Panc1 (cell line): ENCODE results near the gene RSPH4A. TPM values are rescaled to one million over a fixed set of nuclear protein-coding genes. Genes with fewer than 3 reads are reported as not detected.

Source experiments
- ATAC-seq: fragments of 200-7000 bp; cut with Tn5 transposase; 2 replicates; pipeline ENCODE4 v1.9.1; 2020; ENCODE audit warnings: mild to moderate bottlenecking, moderate library complexity
- BruUV-seq: library from RNA; stranded (reverse); fragments of 400-500 nt; replicated peaks from 2 replicates; lab custom pipeline; 2021; lab: Mats Ljungman, UMichigan
- CTCF ChIA-PET: fragments of 300-600 bp; sonication (Branson Sonifier 250); formaldehyde crosslinking; loops from one replicate; lab custom pipeline; 2022; ENCODE audit warnings: antibody characterized with exemption; lab: Charles Lee
- POLR2A ChIA-PET: fragments of 300-600 bp; sonication (Branson Sonifier 250); formaldehyde crosslinking; loops from one replicate; lab custom pipeline; 2022; ENCODE audit warnings: antibody characterized with exemption; lab: Charles Lee
- DNase-seq: peaks from one replicate; pipeline ENCODE4 v3.0.0-alpha.2; 2010; ENCODE audit warnings: low read depth, low spot score
- H3K27ac ChIP-seq: 2 replicates; pipeline ENCODE4 v1.5.1; 2011; ENCODE audit warnings: mild to moderate bottlenecking, low read length, inconsistent platforms
- H3K27me3 ChIP-seq: fragments of 200-500 bp; sonication (Bioruptor generic); 2 replicates; pipeline ENCODE4 v1.6.0; 2014; ENCODE audit warnings: low read length, inconsistent platforms; ENCODE audit not compliant: control insufficient read depth, insufficient read depth
- H3K36me3 ChIP-seq: fragments of 200-500 bp; sonication (Bioruptor generic); 2 replicates; pipeline ENCODE4 v1.5.1; 2014; ENCODE audit warnings: inconsistent platforms, mild to moderate bottlenecking, low read length, moderate library complexity; ENCODE audit not compliant: control insufficient read depth, insufficient read depth
- H3K4me1 ChIP-seq: 2 replicates; pipeline ENCODE4 v1.5.1; 2011; ENCODE audit warnings: inconsistent platforms, mild to moderate bottlenecking, low read length, moderate library complexity; ENCODE audit not compliant: control insufficient read depth, insufficient read depth
- H3K4me3 ChIP-seq, 2 experiments: 2 replicates each; pipeline ENCODE4 v1.5.1; 2011 to 2012; ENCODE audit warnings: low read depth in 2 of 2, low read length in 2 of 2, mild to moderate bottlenecking in 2 of 2, inconsistent platforms in 1 of 2, moderate library complexity in 1 of 2
- H3K9me3 ChIP-seq: fragments of 200-500 bp; sonication (Bioruptor generic); 2 replicates; pipeline ENCODE4 v1.5.1; 2014; ENCODE audit warnings: low read depth, mild to moderate bottlenecking, inconsistent platforms, low read length, moderate library complexity; ENCODE audit not compliant: control insufficient read depth, insufficient read depth
- CTCF ChIP-seq: fragments of 450-650 bp; IDR thresholded peaks from 2 replicates; pipeline ENCODE4 v1.5.1; 2017; ENCODE audit warnings: mild to moderate bottlenecking
- POLR2AphosphoS5 ChIP-seq: IDR thresholded peaks from 2 replicates; pipeline ENCODE4 v1.6.1; 2012; ENCODE audit warnings: mild to moderate bottlenecking, low read depth, low read length, moderate library complexity
- SIN3A ChIP-seq: IDR thresholded peaks from 2 replicates; pipeline ENCODE4 v1.6.1; 2012; ENCODE audit warnings: low read depth, mild to moderate bottlenecking, low read length, moderate library complexity, borderline replicate concordance; ENCODE audit not compliant: insufficient read depth
- TCF7L2 ChIP-seq: IDR thresholded peaks from 2 replicates; pipeline ENCODE4 v1.6.1; 2011; ENCODE audit warnings: mild to moderate bottlenecking, low read depth, low read length, inconsistent platforms
- in situ Hi-C: cut with HindIII; loops from 2 replicates; pipeline ENCODE4 v1.10.0; 2016; ENCODE audit warnings: low sequenced_read_pairs, low pct_unique_long_range_greater_than_20kb
- intact Hi-C: fragments of 100-400 bp; cut with micrococcal nuclease; formaldehyde crosslinking; loops from one replicate; pipeline ENCODE4 v1.10.0; 2022; ENCODE audit not compliant: unreplicated experiment
- total RNA-seq: library from RNA; stranded (reverse); gene quantifications from one replicate; pipeline ENCODE4 v1.2.1, GENCODE V29; 2021; ENCODE audit not compliant: unreplicated experiment
- TF ChIP-seq, protein P1 (sequence below), 2 experiments: IDR thresholded peaks; 2 replicates each; pipeline ENCODE4 v1.6.1; 2011 to 2012; ENCODE audit warnings: low read depth in 2 of 2, control low read depth in 1 of 2, low read length in 1 of 2, mild to moderate bottlenecking in 1 of 2, moderate library complexity in 1 of 2; ENCODE audit not compliant: insufficient read depth in 1 of 2

RSPH4A gene
- total RNA-seq, 1 experiment from 2014 or later = 0.44 TPM

DNA sequence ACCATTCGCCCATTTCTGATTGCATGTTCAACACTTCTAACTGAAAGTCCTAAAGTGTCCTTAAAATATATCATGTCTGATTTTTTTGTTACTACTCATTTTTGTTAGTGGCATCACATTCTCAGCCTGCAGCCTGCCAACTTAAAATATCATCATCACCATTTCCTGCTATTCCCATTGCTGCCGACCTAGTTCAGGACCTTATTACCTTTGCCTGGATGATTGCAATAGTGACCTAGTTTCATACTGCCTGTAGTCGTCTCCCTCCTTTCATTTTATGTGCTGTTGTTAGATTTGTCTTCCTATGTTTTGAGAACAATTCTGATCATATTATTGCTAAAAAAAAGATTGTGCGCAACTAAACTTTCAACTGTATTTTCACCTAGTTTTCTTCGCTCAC, 38.8 kb upstream of the RSPH4A start:
- ATAC-seq = no peak
- H3K36me3 ChIP-seq = peaks cover 31% of the 10 kb centered on the region
- POLR2A ChIA-PET = no interaction called here
- DNase-seq = no peak
- TF ChIP-seq CTCF (no peak), POLR2AphosphoS5 (no peak), SIN3A (no peak), TCF7L2 (no peak)
- TF ChIP-seq, protein P1, sequence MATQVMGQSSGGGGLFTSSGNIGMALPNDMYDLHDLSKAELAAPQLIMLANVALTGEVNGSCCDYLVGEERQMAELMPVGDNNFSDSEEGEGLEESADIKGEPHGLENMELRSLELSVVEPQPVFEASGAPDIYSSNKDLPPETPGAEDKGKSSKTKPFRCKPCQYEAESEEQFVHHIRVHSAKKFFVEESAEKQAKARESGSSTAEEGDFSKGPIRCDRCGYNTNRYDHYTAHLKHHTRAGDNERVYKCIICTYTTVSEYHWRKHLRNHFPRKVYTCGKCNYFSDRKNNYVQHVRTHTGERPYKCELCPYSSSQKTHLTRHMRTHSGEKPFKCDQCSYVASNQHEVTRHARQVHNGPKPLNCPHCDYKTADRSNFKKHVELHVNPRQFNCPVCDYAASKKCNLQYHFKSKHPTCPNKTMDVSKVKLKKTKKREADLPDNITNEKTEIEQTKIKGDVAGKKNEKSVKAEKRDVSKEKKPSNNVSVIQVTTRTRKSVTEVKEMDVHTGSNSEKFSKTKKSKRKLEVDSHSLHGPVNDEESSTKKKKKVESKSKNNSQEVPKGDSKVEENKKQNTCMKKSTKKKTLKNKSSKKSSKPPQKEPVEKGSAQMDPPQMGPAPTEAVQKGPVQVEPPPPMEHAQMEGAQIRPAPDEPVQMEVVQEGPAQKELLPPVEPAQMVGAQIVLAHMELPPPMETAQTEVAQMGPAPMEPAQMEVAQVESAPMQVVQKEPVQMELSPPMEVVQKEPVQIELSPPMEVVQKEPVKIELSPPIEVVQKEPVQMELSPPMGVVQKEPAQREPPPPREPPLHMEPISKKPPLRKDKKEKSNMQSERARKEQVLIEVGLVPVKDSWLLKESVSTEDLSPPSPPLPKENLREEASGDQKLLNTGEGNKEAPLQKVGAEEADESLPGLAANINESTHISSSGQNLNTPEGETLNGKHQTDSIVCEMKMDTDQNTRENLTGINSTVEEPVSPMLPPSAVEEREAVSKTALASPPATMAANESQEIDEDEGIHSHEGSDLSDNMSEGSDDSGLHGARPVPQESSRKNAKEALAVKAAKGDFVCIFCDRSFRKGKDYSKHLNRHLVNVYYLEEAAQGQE (IDR thresholded peaks at IDR 0.05; ENCODE audit: insufficient read depth in 1 of 2, low read depth in 2 of 2, low read length in 1 of 2) = no peak
- no peaks in the 10 kb centered on the region for H3K9me3 ChIP-seq
- in situ Hi-C loops = no loop called here
- H3K4me1 ChIP-seq = peaks cover 11% of the 10 kb centered on the region
- no TSS peak for BruUV-seq
- CTCF ChIA-PET = no interaction called here
- H3K27ac ChIP-seq = no peak overlapping the region
- intact Hi-C loops = no loop called here
- H3K4me3 ChIP-seq = no peak overlapping the region
- no peaks in the 10 kb centered on the region for H3K27me3 ChIP-seq

DNA sequence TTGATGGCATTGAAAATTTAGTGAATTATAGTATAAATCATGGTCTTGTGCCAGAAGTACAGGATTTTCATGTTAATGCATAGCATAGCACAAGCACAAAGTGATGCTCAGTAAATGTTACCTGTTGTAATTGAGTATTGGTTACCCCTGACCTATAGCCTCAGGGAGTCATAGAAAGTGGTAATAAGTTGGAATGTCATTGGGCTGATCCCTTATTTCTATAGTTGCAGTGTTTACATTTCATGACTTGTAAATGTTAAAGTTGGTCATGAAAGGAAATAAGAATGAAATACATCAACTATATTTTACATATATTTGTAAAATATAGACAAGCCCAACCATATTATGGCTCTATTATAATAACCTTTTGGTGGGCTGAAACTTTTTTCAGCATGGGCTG, 37.9 kb upstream of the RSPH4A start:
- TF ChIP-seq CTCF = no peak
- no peak for TF ChIP-seq SIN3A
- TF ChIP-seq TCF7L2 = no peak
- TF ChIP-seq, protein P1 (IDR thresholded peaks at IDR 0.05; ENCODE audit: insufficient read depth in 1 of 2, low read depth in 2 of 2, low read length in 1 of 2) = no peak
- TF ChIP-seq POLR2AphosphoS5 = no peak
- Histone ChIP-seq H3K27ac (no peak overlapping the region), H3K36me3 (peaks cover 33% of the 10 kb centered on the region), H3K9me3 (no peaks in the 10 kb centered on the region), H3K4me3 (no peak overlapping the region), H3K27me3 (no peaks in the 10 kb centered on the region), H3K4me1 (peaks cover 3% of the 10 kb centered on the region; the same call in 1 of the 2 replicates)
- intact Hi-C loops (no loop called here), in situ Hi-C loops (no loop called here)
- ChIA-PET CTCF (no interaction called here), POLR2A (no interaction called here)
- ATAC-seq = no peak
- DNase-seq = no peak
- BruUV-seq = no TSS peak
